ENCODE results near the gene GRPEL1. TPM values are rescaled to one million over a fixed set of nuclear protein-coding genes. Genes with fewer than 3 reads are reported as not detected.
A peak's percentile ranks its signal among the peaks of the same experiment; 100 is the strongest.

Gene GRPEL1
- total and polyA plus RNA-seq, 9 of the 15 experiments (the other 6 are each of a cell fraction or from before 2014, with no cell fraction given), result 43.4 to 192 (median 86.6) TPM

- Histone ChIP-seq H3K9me1 (ENCODE audit: control insufficient read depth, insufficient read depth, low read length) (peaks cover 11% of the 10 kb centered on the region), H3K36me3 (ENCODE audit: control insufficient read depth, insufficient read depth, low read length) (peaks cover 93% of the 10 kb centered on the region), H3K27me3 (ENCODE audit: control insufficient read depth in 2 of 2, insufficient read depth in 2 of 2, low read length in 2 of 2) (no peaks in the 10 kb centered on the region), H3K4me3 (no peak overlapping the region), H2AFZ (ENCODE audit: low read depth, low read length) (no peak overlapping the region), H3K9ac (ENCODE audit: insufficient read depth in 1 of 2, low read depth in 2 of 2, low read length in 2 of 2) (peak overlapping the region; percentile 7 to 70; a peak in 1 of 4 replicates), H3K4me2 (ENCODE audit: insufficient read depth, low read length) (no peak overlapping the region), H3K79me2 (ENCODE audit: control insufficient read depth, insufficient read depth, low read length) (0 out of 3 replicates have a peak, but pooled peaks cover 3% of the 10 kb centered on the region), H4K20me1 (replicated peaks; ENCODE audit: control insufficient read depth, insufficient read depth, low read length) (0 out of 2 replicates have a peak, but pooled peaks cover 5% of the 10 kb centered on the region), H3K9me3 (replicated peaks; ENCODE audit: control insufficient read depth, insufficient read depth, low read depth, low read length) (no peaks in the 10 kb centered on the region), H3K4me1 (replicated peaks in 1 of 2; ENCODE audit: control insufficient read depth in 2 of 2, insufficient read depth in 2 of 2, low read length in 2 of 2) (peaks cover 13 to 25% of the 10 kb centered on the region in 2 experiments; a peak in 4 of 5 replicates), H3K27ac (ENCODE audit: extremely low read depth, low read depth, low read length) (no peak overlapping the region)
- 42% methylated on average over 12 of the region's 12 CpGs for WGBS (ENCODE audit: insufficient coverage, low coverage, missing lambda C conversion rate)
- CTCF ChIA-PET (ENCODE audit: low intra/inter-chr PET ratio), result no interaction called here
- peak; percentile 78 for ATAC-seq
- POLR2A ChIA-PET, result interaction anchor here (0.6 to 1.2 kb wide), 5 partner anchors 9 to 253 kb away, joined by 3 to 4 read pairs (median 3); a partner anchor contains a TSS
- intact Hi-C loops (cut with micrococcal nuclease) (no loop called here), in situ Hi-C loops (cut with MboI) (no loop called here)
- BruUV-seq (replicated peaks), result no TSS peak
- TF ChIP-seq CBFA2T3 (IDR thresholded peaks at IDR 0.05), result peak; percentile 31; the same call in 1 of the 2 replicates
- peak; percentile 55; the same call in 1 of the 2 replicates for TF ChIP-seq BHLHE40 (IDR thresholded peaks at IDR 0.05; ENCODE audit: low read length)
- no peak for TF ChIP-seq RFX7 (CRISPR knock-in tag; IDR thresholded peaks at IDR 0.05)
- 0 out of 4 replicates have a peak, but pooled peaks have one; percentile 23 to 35 for TF ChIP-seq KDM1A (IDR thresholded peaks at IDR 0.05)
- peak; percentile 38; the same call in 1 of the 2 replicates for TF ChIP-seq TCF3 (CRISPR knock-in tag; IDR thresholded peaks at IDR 0.05)
- TF ChIP-seq NCOR1 (IDR thresholded peaks at IDR 0.05), result peak; percentile 8; the same call in 1 of the 2 replicates
- FAIRE-seq, result peak; percentile 78
- peak in 2 of 4 experiments; percentile 47 to 59 for DNase-seq (ENCODE audit: extremely low read depth in 1 of 4, low spot score in 3 of 4)
Observed at GRCh38 chr4:7015383-7016035, 52.4 kb downstream of the GRPEL1 start.

All from K562 (cell line).